ENCODE data around the gene OR51B4. TPM values are rescaled to one million over a fixed set of nuclear protein-coding genes. Genes with fewer than 3 reads are reported as not detected.

The OR51B4 gene
- total RNA-seq: not detected
- not detected for polyA plus RNA-seq

- DNase-seq: no peak
- ATAC-seq (ENCODE audit: low read depth in 2 of 2): no peak
- Mint-ChIP-seq H3K27me3 (no peaks in the 10 kb centered on the region), H3K36me3 (no peaks in the 10 kb centered on the region), H3K27ac (no peak within 1 kb of the TSS), H3K4me1 (no peaks in the 10 kb centered on the region), H3K9me3 (peaks cover 0 to 2% (median 0%) of the 10 kb centered on the region in 7 donors), H3K4me3 (no peak within 1 kb of the TSS)
- Histone ChIP-seq H3K36me3 (ENCODE audit: control insufficient read depth, insufficient read depth, low read length) (no peaks in the 10 kb centered on the region), H3K27ac (ENCODE audit: insufficient read depth, low read length, poor library complexity, severe bottlenecking) (no peak within 1 kb of the TSS), H3K4me1 (ENCODE audit: control insufficient read depth, insufficient read depth, low read length, poor library complexity, severe bottlenecking) (no peaks in the 10 kb centered on the region), H3K4me3 (ENCODE audit: low read depth, low read length) (no peak within 1 kb of the TSS), H3K27me3 (ENCODE audit: control insufficient read depth, insufficient read depth, low read length) (no peaks in the 10 kb centered on the region), H3K9me3 (ENCODE audit: control insufficient read depth in 2 of 2, low read length in 2 of 2) (no peaks in the 10 kb centered on the region)
Measured at GRCh38 chr11:5301846-5302245, at the start of gene OR51B4. Gene OR51B4, minus strand, starts transcription at chr11:5301946. Its CDS starts 0 bp downstream, at chr11:5301946.

GRCh38 chr11:5351208-5351607 is 49.5 kb upstream of the OR51B4 start, which contains the start of gene OR51B6:
Gene OR51B6, plus strand, starts transcription at chr11:5351508. Its CDS starts 0 bp downstream, at chr11:5351508.
- no peaks in the 10 kb centered on the region for H3K4me1 ChIP-seq (ENCODE audit: control insufficient read depth, insufficient read depth, low read length, poor library complexity, severe bottlenecking)
- no peaks in the 10 kb centered on the region for H3K9me3 ChIP-seq (ENCODE audit: control insufficient read depth in 2 of 2, low read length in 2 of 2)
- Mint-ChIP-seq H3K27ac (peak within 1 kb of the TSS in 1 of 3 donors; percentile 49), H3K9me3 (peaks cover 0 to 4% (median 0%) of the 10 kb centered on the region in 7 donors), H3K27me3 (no peaks in the 10 kb centered on the region), H3K4me3 (no peak within 1 kb of the TSS), H3K36me3 (no peaks in the 10 kb centered on the region), H3K4me1 (no peaks in the 10 kb centered on the region)
- no peak within 1 kb of the TSS for H3K4me3 ChIP-seq (ENCODE audit: low read depth, low read length)
- DNase-seq: no peak
- H3K27ac ChIP-seq (ENCODE audit: insufficient read depth, low read length, poor library complexity, severe bottlenecking): no peak within 1 kb of the TSS
- H3K27me3 ChIP-seq (ENCODE audit: control insufficient read depth, insufficient read depth, low read length): no peaks in the 10 kb centered on the region
- no peaks in the 10 kb centered on the region for H3K36me3 ChIP-seq (ENCODE audit: control insufficient read depth, insufficient read depth, low read length)
- no peak for ATAC-seq (ENCODE audit: low read depth in 2 of 2)

- no peaks in the 10 kb centered on the region for H3K4me1 ChIP-seq (ENCODE audit: control insufficient read depth, insufficient read depth, low read length, poor library complexity, severe bottlenecking)
- Mint-ChIP-seq H3K4me1 (no peaks in the 10 kb centered on the region), H3K27ac (no peak overlapping the region), H3K9me3 (peaks cover 0 to 4% (median 0%) of the 10 kb centered on the region in 7 donors), H3K27me3 (no peaks in the 10 kb centered on the region), H3K4me3 (no peak overlapping the region), H3K36me3 (no peaks in the 10 kb centered on the region)
- H3K4me3 ChIP-seq (ENCODE audit: low read depth, low read length): no peak overlapping the region
- no peaks in the 10 kb centered on the region for H3K9me3 ChIP-seq (ENCODE audit: control insufficient read depth in 2 of 2, low read length in 2 of 2)
- ATAC-seq (ENCODE audit: low read depth in 2 of 2): no peak
- no peaks in the 10 kb centered on the region for H3K36me3 ChIP-seq (ENCODE audit: control insufficient read depth, insufficient read depth, low read length)
- no peaks in the 10 kb centered on the region for H3K27me3 ChIP-seq (ENCODE audit: control insufficient read depth, insufficient read depth, low read length)
- no peak for DNase-seq
- no peak overlapping the region for H3K27ac ChIP-seq (ENCODE audit: insufficient read depth, low read length, poor library complexity, severe bottlenecking)
Measured at GRCh38 chr11:5349550-5349949, 47.8 kb upstream of the OR51B4 start.

DNA sequence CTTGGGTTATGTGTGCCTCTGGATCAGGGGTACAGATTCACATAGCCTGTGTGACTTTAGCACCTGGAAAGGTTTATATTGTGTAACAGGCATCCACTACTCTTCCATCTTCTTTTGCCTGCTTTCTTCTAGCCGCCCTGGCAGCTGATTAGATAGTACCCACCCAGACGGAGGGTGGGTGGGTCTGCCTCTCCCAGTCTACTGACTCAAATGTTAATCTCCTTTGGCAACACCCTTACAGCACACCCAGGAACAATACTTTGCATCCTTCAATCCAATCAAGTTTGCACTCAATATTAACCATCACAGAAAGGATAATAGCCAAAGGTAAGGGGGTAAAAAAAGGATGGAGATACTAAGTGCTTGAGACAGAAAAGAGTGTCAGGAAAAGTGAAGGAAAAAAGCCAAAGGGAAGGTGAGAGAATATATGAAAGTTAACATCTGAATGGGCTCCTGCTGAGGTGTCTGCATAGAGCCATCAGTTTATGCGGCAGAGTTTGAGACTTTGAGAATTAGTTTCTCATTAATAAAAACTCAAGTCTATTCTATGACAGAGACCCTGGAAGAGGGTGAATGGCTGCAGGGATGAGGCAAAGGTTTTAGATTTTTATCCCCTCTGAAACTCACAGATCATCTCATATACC is 46.9 kb upstream of the OR51B4 start:
- no peaks in the 10 kb centered on the region for H3K4me1 Mint-ChIP-seq
- no peak for ATAC-seq (ENCODE audit: low read depth in 2 of 2)

DNA sequence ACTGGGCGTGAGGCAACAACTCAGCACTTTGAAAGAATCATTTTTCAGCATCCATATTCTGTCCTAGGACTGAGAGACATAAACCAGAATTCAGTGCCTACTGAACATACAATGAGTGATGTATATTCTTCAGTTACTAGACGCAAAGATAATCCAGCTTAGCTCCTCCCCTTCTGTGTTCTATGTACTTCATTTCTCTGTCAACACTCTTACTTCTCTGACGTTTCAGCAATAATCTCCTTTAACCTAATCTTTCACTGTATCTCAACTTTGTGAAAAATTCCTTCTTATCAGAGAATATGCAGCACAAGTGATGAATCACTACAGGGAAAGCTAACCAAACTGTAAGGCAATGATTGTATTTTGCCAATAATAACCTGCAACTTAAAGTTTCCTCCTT is 44.1 kb upstream of the OR51B4 start:
- no peak overlapping the region for H3K27ac ChIP-seq (ENCODE audit: insufficient read depth, low read length, poor library complexity, severe bottlenecking)
- H3K4me1 ChIP-seq (ENCODE audit: control insufficient read depth, insufficient read depth, low read length, poor library complexity, severe bottlenecking): no peaks in the 10 kb centered on the region
- peaks cover 0 to 3% (median 0%) of the 10 kb centered on the region in 7 donors for H3K9me3 Mint-ChIP-seq
- H3K36me3 Mint-ChIP-seq: no peaks in the 10 kb centered on the region
- ATAC-seq (ENCODE audit: low read depth in 2 of 2): no peak
- H3K4me3 Mint-ChIP-seq: no peak overlapping the region
- H3K27me3 Mint-ChIP-seq: no peaks in the 10 kb centered on the region
- no peaks in the 10 kb centered on the region for H3K27me3 ChIP-seq (ENCODE audit: control insufficient read depth, insufficient read depth, low read length)
- no peak overlapping the region for H3K27ac Mint-ChIP-seq
- no peaks in the 10 kb centered on the region for H3K9me3 ChIP-seq (ENCODE audit: control insufficient read depth in 2 of 2, low read length in 2 of 2)
- no peak for DNase-seq
- H3K4me3 ChIP-seq (ENCODE audit: low read depth, low read length): no peak overlapping the region
- H3K4me1 Mint-ChIP-seq: no peaks in the 10 kb centered on the region
- H3K36me3 ChIP-seq (ENCODE audit: control insufficient read depth, insufficient read depth, low read length): no peaks in the 10 kb centered on the region

More for the DNA sequence above, 46.9 kb upstream of the OR51B4 start:
- no peak for DNase-seq
- Histone ChIP-seq H3K27me3 (ENCODE audit: control insufficient read depth, insufficient read depth, low read length) (no peaks in the 10 kb centered on the region), H3K36me3 (ENCODE audit: control insufficient read depth, insufficient read depth, low read length) (no peaks in the 10 kb centered on the region), H3K4me3 (ENCODE audit: low read depth, low read length) (no peak overlapping the region), H3K27ac (ENCODE audit: insufficient read depth, low read length, poor library complexity, severe bottlenecking) (no peak overlapping the region), H3K4me1 (ENCODE audit: control insufficient read depth, insufficient read depth, low read length, poor library complexity, severe bottlenecking) (no peaks in the 10 kb centered on the region), H3K9me3 (ENCODE audit: control insufficient read depth in 2 of 2, low read length in 2 of 2) (no peaks in the 10 kb centered on the region)
- Mint-ChIP-seq H3K27me3 (no peaks in the 10 kb centered on the region), H3K9me3 (peaks cover 0 to 4% (median 0%) of the 10 kb centered on the region in 7 donors), H3K4me3 (peak overlapping the region in 1 of 4 donors; percentile 2), H3K36me3 (no peaks in the 10 kb centered on the region), H3K27ac (no peak overlapping the region)

- DNase-seq (no peak), ATAC-seq (ENCODE audit: low read depth in 2 of 2) (no peak)
- no peaks in the 10 kb centered on the region for H3K4me1 Mint-ChIP-seq
- Histone ChIP-seq H3K9me3 (ENCODE audit: control insufficient read depth in 2 of 2, low read length in 2 of 2) (no peaks in the 10 kb centered on the region), H3K27me3 (ENCODE audit: control insufficient read depth, insufficient read depth, low read length) (no peaks in the 10 kb centered on the region), H3K27ac (ENCODE audit: insufficient read depth, low read length, poor library complexity, severe bottlenecking) (no peak within 1 kb of the TSS), H3K4me1 (ENCODE audit: control insufficient read depth, insufficient read depth, low read length, poor library complexity, severe bottlenecking) (no peaks in the 10 kb centered on the region), H3K36me3 (ENCODE audit: control insufficient read depth, insufficient read depth, low read length) (no peaks in the 10 kb centered on the region), H3K4me3 (ENCODE audit: low read depth, low read length) (no peak within 1 kb of the TSS)
- H3K27ac Mint-ChIP-seq: peak within 1 kb of the TSS in 1 of 3 donors; percentile 78
- peaks cover 0 to 2% (median 0%) of the 10 kb centered on the region in 7 donors for H3K9me3 Mint-ChIP-seq
- no peaks in the 10 kb centered on the region for H3K36me3 Mint-ChIP-seq
- no peaks in the 10 kb centered on the region for H3K27me3 Mint-ChIP-seq
- H3K4me3 Mint-ChIP-seq: no peak within 1 kb of the TSS
Measured at GRCh38 chr11:5343474-5344335, 42.0 kb upstream of the OR51B4 start, which contains the start of gene OR51B5. Gene OR51B5, minus strand, starts transcription at chr11:5343524. Its CDS starts 0 bp downstream, at chr11:5343524.

GRCh38 chr11:5339771-5340322 is 38.1 kb upstream of the OR51B4 start:
- Mint-ChIP-seq H3K27ac (no peak overlapping the region), H3K36me3 (no peaks in the 10 kb centered on the region), H3K4me1 (no peaks in the 10 kb centered on the region), H3K9me3 (peaks cover 0 to 2% (median 0%) of the 10 kb centered on the region in 7 donors), H3K4me3 (no peak overlapping the region), H3K27me3 (no peaks in the 10 kb centered on the region)
- ATAC-seq (ENCODE audit: low read depth in 2 of 2) (no peak), DNase-seq (no peak)
- Histone ChIP-seq H3K4me1 (ENCODE audit: control insufficient read depth, insufficient read depth, low read length, poor library complexity, severe bottlenecking) (no peaks in the 10 kb centered on the region), H3K36me3 (ENCODE audit: control insufficient read depth, insufficient read depth, low read length) (no peaks in the 10 kb centered on the region), H3K9me3 (ENCODE audit: control insufficient read depth in 2 of 2, low read length in 2 of 2) (no peaks in the 10 kb centered on the region), H3K4me3 (ENCODE audit: low read depth, low read length) (no peak overlapping the region), H3K27ac (ENCODE audit: insufficient read depth, low read length, poor library complexity, severe bottlenecking) (no peak overlapping the region), H3K27me3 (ENCODE audit: control insufficient read depth, insufficient read depth, low read length) (no peaks in the 10 kb centered on the region)
